ACC112 (cell line): ENCODE results near the gene KRT24.

ENCODE experiments used
- H2AFZ ChIP-seq: fragments of 200-600 bp; sonication (generic); one replicate; pipeline ENCODE4 v1.6.0; 2017; ENCODE audit warnings: antibody characterized with exemption, low read length; ENCODE audit not compliant: unreplicated experiment
- H3K27ac ChIP-seq: fragments of 200-600 bp; sonication (generic); 2 replicates; pipeline ENCODE4 v1.5.1; 2014; ENCODE audit warnings: low read depth, mild to moderate bottlenecking, antibody characterized with exemption, low read length, moderate library complexity
- H3K27me3 ChIP-seq: fragments of 200-600 bp; sonication (generic); 2 replicates; pipeline ENCODE4 v1.6.1; 2014; ENCODE audit warnings: mild to moderate bottlenecking, antibody characterized with exemption, low read length, moderate library complexity, mixed read lengths; ENCODE audit not compliant: insufficient read depth
- H3K36me3 ChIP-seq: fragments of 200-600 bp; sonication (generic); 2 replicates; pipeline ENCODE4 v1.6.1; 2016; ENCODE audit warnings: mild to moderate bottlenecking, antibody characterized with exemption, low read length, moderate library complexity, mixed read lengths; ENCODE audit not compliant: insufficient read depth
- H3K4me1 ChIP-seq: fragments of 200-600 bp; sonication (generic); one replicate; pipeline ENCODE4 v1.6.1; 2016; ENCODE audit warnings: low read length, mixed read lengths; ENCODE audit not compliant: insufficient read depth, unreplicated experiment, control insufficient read depth
- H3K4me3 ChIP-seq: fragments of 200-600 bp; sonication (generic); 2 replicates; pipeline ENCODE4 v1.5.1; 2014; ENCODE audit warnings: mild to moderate bottlenecking, low read depth, low read length
- H3K79me2 ChIP-seq: fragments of 200-600 bp; sonication (generic); one replicate; pipeline ENCODE4 v1.6.0; 2016; ENCODE audit warnings: low read length; ENCODE audit not compliant: control insufficient read depth, unreplicated experiment, insufficient read depth

Gene KRT24

DNA sequence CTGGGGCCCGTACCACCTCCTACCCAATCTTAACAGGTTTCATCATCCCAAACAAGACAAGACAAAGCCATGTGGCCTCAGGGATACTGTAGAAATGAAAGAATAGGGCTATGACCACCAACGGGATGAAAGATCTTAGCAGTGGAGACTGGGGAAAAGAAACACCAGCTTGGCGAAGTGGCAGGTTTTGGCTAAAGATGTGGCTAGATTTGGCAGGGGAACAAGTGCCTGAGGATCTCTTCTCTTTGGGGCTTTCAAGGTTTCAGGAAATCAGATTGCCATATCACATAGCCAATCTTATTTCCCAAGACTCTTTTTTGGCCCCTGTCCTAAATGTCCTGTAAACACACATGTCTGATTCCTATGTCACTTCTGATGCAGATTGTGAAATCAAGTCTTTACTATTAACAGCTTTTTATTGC is 6.9 kb downstream of the KRT24 start:
- H2AFZ ChIP-seq: no peak overlapping the region
- H3K27me3 ChIP-seq: peaks cover 47% of the 10 kb centered on the region
- H3K79me2 ChIP-seq: no peaks in the 10 kb centered on the region
- H3K27ac ChIP-seq: no peak overlapping the region
- no peaks in the 10 kb centered on the region for H3K36me3 ChIP-seq
- H3K4me3 ChIP-seq: no peak overlapping the region
- H3K4me1 ChIP-seq: peaks cover 4% of the 10 kb centered on the region

DNA sequence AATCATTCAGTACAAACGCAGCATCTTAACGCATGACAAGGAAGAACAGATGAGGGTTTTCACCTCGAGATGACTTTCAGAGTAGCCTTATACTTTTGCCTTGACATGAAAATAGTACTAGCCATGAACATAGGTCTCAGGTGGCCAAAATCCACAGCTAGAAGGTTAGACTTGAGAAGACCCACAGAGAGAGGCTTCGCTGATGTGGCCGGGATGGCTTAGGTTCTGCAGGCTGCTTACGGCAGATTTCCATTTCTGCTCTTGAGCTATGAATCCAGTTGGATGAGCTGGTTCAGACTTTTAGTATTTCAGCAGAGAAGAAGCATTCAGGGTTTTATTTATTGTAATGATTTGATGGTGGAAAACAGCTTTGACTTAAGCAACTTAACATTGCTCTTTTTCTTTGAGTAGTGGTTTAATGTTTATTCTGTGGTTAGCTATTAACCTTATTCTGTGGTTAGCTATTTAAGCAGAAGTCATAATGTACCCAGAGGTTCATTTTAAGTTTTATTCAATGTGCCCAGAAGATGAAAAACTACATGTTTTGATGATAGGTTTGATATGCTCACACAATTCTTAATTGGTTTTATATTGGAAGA is 7.6 kb downstream of the KRT24 start:
- peaks cover 4% of the 10 kb centered on the region for H3K4me1 ChIP-seq
- H3K4me3 ChIP-seq: no peak overlapping the region
- H3K79me2 ChIP-seq: no peaks in the 10 kb centered on the region
- H3K36me3 ChIP-seq: no peaks in the 10 kb centered on the region
- no peak overlapping the region for H3K27ac ChIP-seq
- peaks cover 48% of the 10 kb centered on the region for H3K27me3 ChIP-seq
- no peak overlapping the region for H2AFZ ChIP-seq

DNA sequence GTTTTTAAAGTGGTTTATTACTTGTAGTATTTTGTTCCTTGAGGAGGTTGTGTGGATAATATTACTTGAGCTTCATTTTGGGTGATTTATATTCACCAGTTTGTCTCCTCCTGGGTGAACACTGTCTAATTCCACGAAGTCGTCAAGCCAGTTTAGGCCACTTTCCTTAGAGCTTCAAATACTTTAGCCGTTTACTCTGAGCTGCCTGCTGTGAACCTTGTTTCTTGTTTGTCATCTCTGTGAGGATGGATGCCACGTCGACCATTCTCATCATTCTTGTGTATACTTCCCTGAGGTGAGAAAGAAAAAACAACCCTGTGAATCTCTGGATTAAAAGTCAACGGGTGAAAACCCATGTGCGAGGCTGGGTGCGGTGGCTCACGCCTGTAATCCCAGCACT is 9.0 kb downstream of the KRT24 start:
- H3K36me3 ChIP-seq: no peaks in the 10 kb centered on the region
- no peak overlapping the region for H3K27ac ChIP-seq
- peaks cover 54% of the 10 kb centered on the region for H3K27me3 ChIP-seq
- no peak overlapping the region for H3K4me3 ChIP-seq
- H2AFZ ChIP-seq: no peak overlapping the region
- H3K79me2 ChIP-seq: no peaks in the 10 kb centered on the region
- peaks cover 3% of the 10 kb centered on the region for H3K4me1 ChIP-seq

DNA sequence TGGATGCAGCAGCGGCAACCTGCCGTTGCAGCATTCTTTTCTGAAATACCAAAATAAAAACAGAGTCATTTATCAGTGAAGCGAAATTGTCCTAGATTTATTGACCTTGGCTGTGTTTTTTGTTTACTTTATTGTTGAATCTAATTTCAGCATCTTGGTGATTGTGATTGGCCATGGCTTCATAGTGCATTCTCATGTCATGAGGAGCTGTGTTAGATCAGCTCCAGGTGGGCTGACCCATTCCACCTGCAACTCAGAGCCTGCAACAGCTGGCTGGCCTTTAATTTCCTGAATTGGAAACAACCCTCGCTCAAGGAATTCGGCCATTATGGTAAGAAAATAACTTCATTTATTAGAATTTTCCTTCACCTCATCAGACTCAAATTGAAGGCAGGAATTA is 16.4 kb downstream of the KRT24 start:
- Histone ChIP-seq H3K4me1 (no peaks in the 10 kb centered on the region), H3K36me3 (no peaks in the 10 kb centered on the region), H3K27ac (no peak overlapping the region), H2AFZ (no peak overlapping the region), H3K4me3 (no peak overlapping the region), H3K27me3 (peaks cover 20% of the 10 kb centered on the region), H3K79me2 (no peaks in the 10 kb centered on the region)

DNA sequence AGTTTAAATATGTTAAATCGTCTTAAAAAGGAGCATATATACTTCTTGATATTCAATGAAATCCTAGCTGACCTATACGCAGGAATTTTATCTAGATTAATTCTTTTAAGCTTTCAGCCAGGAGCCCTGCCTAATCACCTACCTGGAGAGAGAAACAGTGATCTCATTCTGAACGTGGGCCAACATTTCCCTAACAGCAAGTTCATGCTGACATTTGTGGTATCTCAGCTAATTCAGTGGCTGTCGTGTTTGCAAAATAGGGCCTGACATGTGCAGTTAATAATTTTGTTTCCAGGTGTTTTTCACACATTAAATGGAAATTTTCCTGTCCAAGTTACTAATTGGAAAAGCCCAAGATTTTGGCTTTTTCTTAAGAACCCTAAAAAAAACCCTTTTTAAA is 17.4 kb downstream of the KRT24 start:
- Histone ChIP-seq H3K4me1 (no peaks in the 10 kb centered on the region), H3K36me3 (no peaks in the 10 kb centered on the region), H3K27me3 (peaks cover 24% of the 10 kb centered on the region), H3K27ac (no peak overlapping the region), H2AFZ (no peak overlapping the region), H3K79me2 (no peaks in the 10 kb centered on the region), H3K4me3 (no peak overlapping the region)

DNA sequence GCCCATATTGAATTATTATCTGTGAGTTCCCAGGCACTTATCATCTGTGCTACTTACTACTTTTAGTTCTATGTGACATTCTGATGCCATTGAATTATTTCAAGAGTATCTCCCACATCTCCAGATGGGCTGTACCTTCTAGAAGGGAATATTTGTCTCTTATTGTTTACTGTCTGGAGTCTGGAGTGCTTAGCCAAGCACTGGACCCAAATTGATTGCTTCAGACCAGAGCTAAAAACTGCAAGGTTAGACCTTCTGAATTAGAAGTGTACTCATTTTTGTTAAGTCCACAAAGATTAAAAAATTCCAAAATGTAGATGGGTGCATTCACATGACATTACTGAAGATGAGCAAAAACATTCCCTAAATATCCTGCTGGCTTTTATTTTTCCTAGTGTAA is 22.6 kb downstream of the KRT24 start:
- H3K79me2 ChIP-seq: no peaks in the 10 kb centered on the region
- H3K36me3 ChIP-seq: no peaks in the 10 kb centered on the region
- H3K4me1 ChIP-seq: no peaks in the 10 kb centered on the region
- H3K4me3 ChIP-seq: no peak overlapping the region
- H3K27me3 ChIP-seq: peaks cover 67% of the 10 kb centered on the region
- no peak overlapping the region for H2AFZ ChIP-seq
- H3K27ac ChIP-seq: no peak overlapping the region

DNA sequence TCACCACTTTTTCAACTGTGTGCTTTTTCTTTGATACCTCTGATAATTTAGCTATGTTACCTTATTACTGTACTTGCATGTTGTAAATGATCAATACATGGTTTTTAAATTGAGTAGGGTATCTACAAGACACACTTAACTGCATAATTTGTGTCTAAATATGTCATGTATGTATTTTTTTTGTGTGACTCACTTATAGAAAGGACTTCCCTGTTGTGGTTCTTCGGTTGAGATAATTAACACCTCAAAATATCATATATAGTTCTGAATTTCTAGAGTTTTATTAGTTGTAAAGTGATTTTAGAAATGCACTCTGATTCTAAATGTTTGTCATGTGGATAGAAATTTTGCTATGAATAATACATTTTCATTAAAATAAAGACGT is 24.0 kb downstream of the KRT24 start:
- H2AFZ ChIP-seq: no peak overlapping the region
- H3K4me1 ChIP-seq: no peaks in the 10 kb centered on the region
- no peaks in the 10 kb centered on the region for H3K36me3 ChIP-seq
- peaks cover 73% of the 10 kb centered on the region for H3K27me3 ChIP-seq
- no peak overlapping the region for H3K27ac ChIP-seq
- H3K79me2 ChIP-seq: no peaks in the 10 kb centered on the region
- no peak overlapping the region for H3K4me3 ChIP-seq

DNA sequence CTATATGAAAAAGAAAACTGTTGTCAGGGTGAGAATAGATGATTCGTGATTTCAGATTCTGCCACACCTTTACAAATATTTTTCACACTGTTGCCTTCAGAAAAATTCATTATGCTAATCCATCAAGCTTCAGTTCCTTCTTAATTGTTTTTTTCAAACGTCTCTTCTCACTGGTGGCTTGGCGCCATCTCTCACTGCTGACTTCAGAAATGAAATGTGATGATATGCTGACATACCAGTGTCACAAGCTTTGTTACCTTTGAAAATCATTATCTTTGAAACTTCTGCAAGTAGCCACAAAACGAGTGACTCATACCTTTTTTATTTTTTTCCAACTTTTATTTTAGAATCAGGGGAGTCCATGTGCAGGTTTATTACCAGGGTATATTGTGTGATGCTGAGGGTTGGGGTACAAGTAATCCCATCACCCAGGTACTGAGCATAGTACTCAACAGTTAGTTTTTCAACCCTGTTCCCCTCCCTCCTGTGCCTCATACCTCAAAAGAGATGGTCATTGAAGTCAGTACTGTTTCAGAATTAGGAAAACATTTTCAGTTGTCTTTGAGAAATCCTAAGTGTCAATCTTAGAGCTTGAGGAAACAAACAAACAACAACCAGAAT is 24.5 kb downstream of the KRT24 start:
- Histone ChIP-seq H3K4me1 (no peaks in the 10 kb centered on the region), H3K79me2 (no peaks in the 10 kb centered on the region), H3K27me3 (peaks cover 76% of the 10 kb centered on the region), H3K4me3 (no peak overlapping the region), H3K36me3 (no peaks in the 10 kb centered on the region), H2AFZ (no peak overlapping the region), H3K27ac (no peak overlapping the region)

DNA sequence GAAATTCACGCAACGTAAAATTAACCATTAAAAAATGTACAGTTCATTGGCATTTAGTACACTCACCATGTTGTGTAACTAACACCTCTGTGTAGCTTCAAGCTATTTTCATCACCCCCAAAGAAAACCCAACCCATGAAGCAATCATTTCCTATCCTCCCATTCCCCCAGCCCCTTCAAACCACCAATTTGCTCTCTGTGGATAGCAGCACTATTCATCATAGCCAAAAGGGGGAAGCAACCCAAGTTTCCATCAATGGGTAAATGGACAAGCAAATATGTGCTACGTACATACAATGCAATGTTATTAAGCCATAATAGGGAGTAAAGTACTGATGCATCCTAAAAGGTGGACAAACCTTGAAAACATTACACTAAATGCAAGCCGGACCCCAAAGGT is 27.6 kb downstream of the KRT24 start:
- peaks cover 59% of the 10 kb centered on the region for H3K27me3 ChIP-seq

DNA sequence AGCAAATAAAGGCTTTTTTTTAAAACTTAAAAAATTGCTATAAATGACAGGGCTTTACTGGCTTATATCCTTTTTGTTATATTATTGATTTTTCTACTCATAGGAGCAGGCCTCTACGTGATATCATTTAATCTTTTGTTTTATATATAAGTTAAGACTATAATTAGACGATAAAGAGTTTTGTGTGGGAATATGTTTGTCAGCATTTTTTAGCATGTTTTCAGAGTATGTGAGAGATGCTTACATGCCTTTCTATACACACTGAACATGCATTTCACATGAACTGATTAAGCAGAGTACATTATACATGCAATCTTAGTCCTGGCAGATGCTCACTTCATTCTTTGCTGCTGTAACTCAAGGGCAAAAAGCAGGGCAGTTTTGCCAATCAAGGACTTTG is 30.9 kb downstream of the KRT24 start:
- Histone ChIP-seq H3K36me3 (no peaks in the 10 kb centered on the region), H3K79me2 (no peaks in the 10 kb centered on the region), H3K4me1 (no peaks in the 10 kb centered on the region), H3K27ac (no peak overlapping the region), H3K27me3 (peaks cover 29% of the 10 kb centered on the region), H3K4me3 (no peak overlapping the region), H2AFZ (no peak overlapping the region)

More for the DNA sequence above, 27.6 kb downstream of the KRT24 start:
- no peaks in the 10 kb centered on the region for H3K79me2 ChIP-seq
- no peak overlapping the region for H3K4me3 ChIP-seq
- no peak overlapping the region for H2AFZ ChIP-seq
- H3K27ac ChIP-seq: no peak overlapping the region
- no peaks in the 10 kb centered on the region for H3K4me1 ChIP-seq
- H3K36me3 ChIP-seq: no peaks in the 10 kb centered on the region

DNA sequence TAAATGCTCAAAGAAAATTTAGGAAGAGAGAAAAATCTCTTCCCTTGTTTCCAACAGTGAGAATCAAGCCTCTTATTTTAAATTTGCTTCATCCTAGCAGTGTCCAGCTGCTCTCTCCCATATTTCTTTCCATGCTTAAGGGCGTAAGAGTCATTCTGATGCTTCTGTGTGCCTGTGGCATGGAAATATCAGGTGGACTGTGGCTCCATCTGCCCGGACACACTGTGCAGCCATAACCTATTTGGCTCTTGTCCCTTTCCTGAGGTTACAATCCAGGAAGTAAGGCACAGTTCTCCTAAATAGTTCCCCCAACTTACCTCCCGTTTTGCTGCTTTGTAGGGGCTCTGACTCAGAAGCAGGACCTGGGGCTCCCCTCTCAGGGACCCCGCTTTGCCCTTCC is 32.3 kb downstream of the KRT24 start:
- Histone ChIP-seq H2AFZ (no peak overlapping the region), H3K27me3 (peaks cover 15% of the 10 kb centered on the region), H3K4me3 (no peak overlapping the region), H3K79me2 (no peaks in the 10 kb centered on the region), H3K4me1 (no peaks in the 10 kb centered on the region), H3K36me3 (no peaks in the 10 kb centered on the region), H3K27ac (no peak overlapping the region)
